ENCODE results near the gene DOP1A. TPM values are rescaled to one million over a fixed set of nuclear protein-coding genes. Genes with fewer than 3 reads are reported as not detected.

The DOP1A gene
- total and polyA plus RNA-seq, 2 of the 13 experiments (the other 11 are each of a cell fraction or from before 2014, with no cell fraction given), result 5.2 to 16.7 TPM

DNA sequence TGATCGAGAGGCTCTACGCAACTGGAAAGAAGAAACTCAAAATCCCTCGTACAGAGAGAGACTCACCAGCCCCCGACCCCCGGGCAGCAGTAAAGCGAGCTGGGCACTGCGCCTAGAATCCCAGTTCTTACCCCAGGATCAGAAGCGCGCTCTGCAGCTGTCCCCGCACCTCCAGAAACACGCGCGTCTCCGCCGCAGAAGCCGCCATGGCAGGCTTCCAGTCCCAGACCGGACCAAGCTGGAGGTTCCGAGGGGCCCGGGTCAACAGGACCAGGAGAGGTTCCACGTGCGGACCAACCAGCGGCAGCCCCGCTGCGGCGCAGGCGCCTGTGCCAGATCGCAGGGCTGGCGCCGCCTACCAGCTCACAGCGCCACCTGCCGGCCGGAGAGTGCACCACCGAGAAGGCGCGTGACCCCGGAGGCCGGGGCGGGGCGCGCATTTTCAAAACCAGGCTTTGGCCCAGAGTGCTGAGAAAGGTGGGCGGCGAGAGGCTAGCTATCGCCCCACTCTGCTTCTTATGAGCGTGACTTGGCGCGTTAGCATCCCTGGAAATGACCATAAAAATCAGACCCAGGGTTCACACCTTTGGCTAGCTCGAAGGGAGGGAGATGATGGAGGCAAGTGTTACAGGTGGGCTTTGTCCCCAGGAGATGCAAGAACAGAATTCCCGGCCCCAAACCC is 1.8 kb upstream of the DOP1A start, which contains the start of gene UBE3D (continued):
- TF ChIP-seq ZNF362 (CRISPR knock-in tag; IDR thresholded peaks at IDR 0.05; ENCODE audit: borderline replicate concordance) (no peak), ZBTB14 (CRISPR knock-in tag; IDR thresholded peaks at IDR 0.05) (peak; percentile 87), PAWR (CRISPR knock-in tag; IDR thresholded peaks at IDR 0.05; ENCODE audit: borderline replicate concordance) (peak; percentile 65; the same call in 1 of the 2 replicates), FOXO1 (CRISPR knock-in tag; IDR thresholded peaks at IDR 0.05) (peak; percentile 68), TEF (CRISPR knock-in tag; IDR thresholded peaks at IDR 0.05) (no peak), ZC3H13 (CRISPR knock-in tag; IDR thresholded peaks at IDR 0.05) (no peak; the same call in 1 of the 2 replicates), IRX3 (CRISPR knock-in tag; IDR thresholded peaks at IDR 0.05; ENCODE audit: borderline replicate concordance, low read depth) (peak; percentile 70; the same call in 1 of the 2 replicates), EEA1 (CRISPR knock-in tag; IDR thresholded peaks at IDR 0.05; ENCODE audit: borderline replicate concordance) (no peak), RBAK (CRISPR knock-in tag; IDR thresholded peaks at IDR 0.05) (no peak), SMC3 (IDR thresholded peaks at IDR 0.05; ENCODE audit: low read length) (no peak), MAX (IDR thresholded peaks at IDR 0.05) (peak; percentile 94), MTF2 (CRISPR knock-in tag; IDR thresholded peaks at IDR 0.05; ENCODE audit: borderline replicate concordance) (no peak), EP300 (IDR thresholded peaks at IDR 0.05; ENCODE audit: low read depth in 2 of 2, low read length in 2 of 2) (no peak; a peak in 1 of 4 replicates), EP300 (CRISPR knock-in tag; IDR thresholded peaks at IDR 0.05; ENCODE audit: borderline replicate concordance) (0 out of 2 replicates have a peak, but pooled peaks have one; percentile 25), ZNF549 (CRISPR knock-in tag; IDR thresholded peaks at IDR 0.05) (no peak), FOXA3 (CRISPR knock-in tag; IDR thresholded peaks at IDR 0.05) (peak; percentile 75), CBFB (CRISPR knock-in tag; IDR thresholded peaks at IDR 0.05) (peak; percentile 87), ZSCAN22 (CRISPR knock-in tag; IDR thresholded peaks at IDR 0.05) (0 out of 2 replicates have a peak, but pooled peaks have one; percentile 32), FOXO4 (CRISPR knock-in tag; conservative IDR thresholded peaks at IDR 0.05) (no peak), ZNF530 (CRISPR knock-in tag; IDR thresholded peaks at IDR 0.05; ENCODE audit: low read depth) (no peak), WIZ (CRISPR knock-in tag; IDR thresholded peaks at IDR 0.05) (peak; percentile 69), ZBTB38 (CRISPR knock-in tag; IDR thresholded peaks at IDR 0.05) (0 out of 2 replicates have a peak, but pooled peaks have one; percentile 55), ATF7-NPFF (CRISPR knock-in tag; IDR thresholded peaks at IDR 0.05; ENCODE audit: low read depth) (peak; percentile 93), ZNF562 (CRISPR knock-in tag; IDR thresholded peaks at IDR 0.05; ENCODE audit: borderline replicate concordance) (0 out of 2 replicates have a peak, but pooled peaks have one; percentile 16)
- TF ChIP-seq, protein P1, sequence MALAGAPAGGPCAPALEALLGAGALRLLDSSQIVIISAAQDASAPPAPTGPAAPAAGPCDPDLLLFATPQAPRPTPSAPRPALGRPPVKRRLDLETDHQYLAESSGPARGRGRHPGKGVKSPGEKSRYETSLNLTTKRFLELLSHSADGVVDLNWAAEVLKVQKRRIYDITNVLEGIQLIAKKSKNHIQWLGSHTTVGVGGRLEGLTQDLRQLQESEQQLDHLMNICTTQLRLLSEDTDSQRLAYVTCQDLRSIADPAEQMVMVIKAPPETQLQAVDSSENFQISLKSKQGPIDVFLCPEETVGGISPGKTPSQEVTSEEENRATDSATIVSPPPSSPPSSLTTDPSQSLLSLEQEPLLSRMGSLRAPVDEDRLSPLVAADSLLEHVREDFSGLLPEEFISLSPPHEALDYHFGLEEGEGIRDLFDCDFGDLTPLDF (CRISPR knock-in tag; IDR thresholded peaks at IDR 0.05), result peak; percentile 72; the same call in 1 of the 2 replicates
